H1 (cell line): ENCODE data around the gene FMO5. TPM values are rescaled to one million over a fixed set of nuclear protein-coding genes. Genes with fewer than 3 reads are reported as not detected.

Experiments used
- BRCA1 ChIP-seq: IDR thresholded peaks from 2 replicates; pipeline ENCODE4 v1.6.1; 2012; ENCODE audit warnings: low read depth, low read length, improper control_type of control experiment
- HDAC6 ChIP-seq: IDR thresholded peaks from one replicate; pipeline ENCODE4 v1.7.1; 2012; ENCODE audit warnings: low read depth, mild to moderate bottlenecking, inconsistent platforms, low read length, moderate library complexity
- JUND ChIP-seq: IDR thresholded peaks from 2 replicates; pipeline ENCODE4 v1.6.1; 2011; ENCODE audit warnings: mild to moderate bottlenecking, improper control_type of control experiment, low read length
- polyA plus RNA-seq, 7 experiments: library from polyadenylated mRNA; depleted of rRNA in 3 of 7; stranded (reverse) in 5 of 7; unstranded in 2 of 7; fragments of >200 nt in 5 of 7; fragments of 200-250 nt in 2 of 7; gene quantifications; 1 replicate in 5 of 7; 2 replicates in 1 of 7; 4 replicates in 1 of 7; pipeline versions ENCODE4 v1.2.1 to v1.2.3, GENCODE V29; 2011 to 2013; ENCODE audit warnings: missing spikeins in 2 of 7, mixed read lengths in 2 of 7
- total RNA-seq: library from RNA; stranded (reverse); fragmentation: NEBNext Ultra II Directional; extraction: Animal tissue kit (Norgen Biotek cat#: 25700); gene quantifications from 2 replicates; pipeline ENCODE4 v1.2.1, GENCODE V29; 2021
- TF ChIP-seq, protein P1 (sequence below): IDR thresholded peaks from 2 replicates; pipeline ENCODE4 v1.6.1; 2011; ENCODE audit warnings: low read length, improper control_type of control experiment

The FMO5 gene
- total and polyA plus RNA-seq, 2 of the 8 experiments (the other 6 are each of a cell fraction or from before 2014, with no cell fraction given), result 0.27 to 0.34 TPM

DNA sequence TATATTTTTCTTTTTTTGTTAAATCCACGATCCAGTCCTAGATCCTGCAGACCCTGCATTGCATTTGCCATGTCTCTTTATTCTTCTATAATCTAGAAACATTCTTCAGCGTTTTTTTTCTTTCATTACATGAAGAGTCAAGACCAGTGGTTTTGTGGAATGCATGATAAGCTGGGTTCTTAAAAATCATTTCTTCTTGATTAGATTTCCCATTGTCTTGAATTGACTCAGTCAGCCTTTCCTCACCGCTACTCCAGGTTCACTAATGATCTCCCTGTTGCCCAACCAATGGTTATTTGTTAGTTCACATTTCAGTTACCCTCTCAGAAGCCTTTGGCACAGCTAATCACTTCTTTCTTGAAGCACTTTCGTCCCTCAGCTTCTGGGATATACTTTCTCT is 42.6 kb upstream of the FMO5 start (continued):
- TF ChIP-seq, protein P1, sequence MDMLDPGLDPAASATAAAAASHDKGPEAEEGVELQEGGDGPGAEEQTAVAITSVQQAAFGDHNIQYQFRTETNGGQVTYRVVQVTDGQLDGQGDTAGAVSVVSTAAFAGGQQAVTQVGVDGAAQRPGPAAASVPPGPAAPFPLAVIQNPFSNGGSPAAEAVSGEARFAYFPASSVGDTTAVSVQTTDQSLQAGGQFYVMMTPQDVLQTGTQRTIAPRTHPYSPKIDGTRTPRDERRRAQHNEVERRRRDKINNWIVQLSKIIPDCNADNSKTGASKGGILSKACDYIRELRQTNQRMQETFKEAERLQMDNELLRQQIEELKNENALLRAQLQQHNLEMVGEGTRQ, result no peak
- no peak for TF ChIP-seq HDAC6
- no peak for TF ChIP-seq JUND
- TF ChIP-seq BRCA1, result no peak
